H9 (cell line): ENCODE data around the gene LPO. TPM values are rescaled to one million over a fixed set of nuclear protein-coding genes. Genes with fewer than 3 reads are reported as not detected.

ENCODE experiments used
- DNase-seq: peaks from one replicate; pipeline ENCODE4 v3.0.0-alpha.2; 2017
- H2AFZ ChIP-seq: one replicate; pipeline ENCODE4 v1.6.1; 2013; ENCODE audit warnings: mild to moderate bottlenecking, low read length, control low read depth, moderate library complexity
- H2AK5ac ChIP-seq: 2 replicates; pipeline ENCODE4 v1.6.1; 2013; ENCODE audit warnings: low read length, control low read depth, mixed read lengths; ENCODE audit not compliant: insufficient read length
- H2BK120ac ChIP-seq: one replicate; pipeline ENCODE4 v1.6.1; 2013; ENCODE audit warnings: low read depth, mild to moderate bottlenecking, low read length, control low read depth, inconsistent platforms; ENCODE audit not compliant: poor library complexity, severe bottlenecking
- H2BK12ac ChIP-seq: 2 replicates; pipeline ENCODE4 v1.6.1; 2013; ENCODE audit warnings: low read length, control low read depth, mixed read lengths, low read depth; ENCODE audit not compliant: insufficient read length
- H2BK15ac ChIP-seq: 2 replicates; pipeline ENCODE4 v1.6.1; 2013; ENCODE audit warnings: low read depth, low read length, control low read depth
- H2BK20ac ChIP-seq: one replicate; pipeline ENCODE4 v1.6.1; 2013; ENCODE audit warnings: low read depth, mild to moderate bottlenecking, low read length, control low read depth, inconsistent platforms; ENCODE audit not compliant: poor library complexity, severe bottlenecking
- H2BK5ac ChIP-seq: 2 replicates; pipeline ENCODE4 v1.6.1; 2013; ENCODE audit warnings: low read length, control low read depth, mixed read lengths; ENCODE audit not compliant: insufficient read length
- H3K14ac ChIP-seq: 2 replicates; pipeline ENCODE4 v1.6.1; 2013; ENCODE audit warnings: low read length, control low read depth; ENCODE audit not compliant: insufficient read depth
- H3K18ac ChIP-seq: 2 replicates; pipeline ENCODE4 v1.6.1; 2013; ENCODE audit warnings: low read depth, mild to moderate bottlenecking, mixed read lengths, low read length, control low read depth; ENCODE audit not compliant: insufficient read length
- H3K23ac ChIP-seq: 2 replicates; pipeline ENCODE4 v1.6.1; 2013; ENCODE audit warnings: low read length, control low read depth, mixed read lengths, low read depth; ENCODE audit not compliant: insufficient read length
- H3K23me2 ChIP-seq: 2 replicates; pipeline ENCODE4 v1.6.1; 2013; ENCODE audit warnings: low read depth, mild to moderate bottlenecking, mixed read lengths, low read length, control low read depth; ENCODE audit not compliant: insufficient read length, poor library complexity, severe bottlenecking
- H3K27ac ChIP-seq: 2 replicates; pipeline ENCODE4 v1.5.1; 2013; ENCODE audit warnings: low read length, control low read depth, mixed read lengths, low read depth; ENCODE audit not compliant: insufficient read length
- H3K27me3 ChIP-seq: 2 replicates; pipeline ENCODE4 v1.6.1; 2013; ENCODE audit warnings: low read length, control low read depth, inconsistent platforms; ENCODE audit not compliant: insufficient read depth
- H3K4ac ChIP-seq: 2 replicates; pipeline ENCODE4 v1.6.1; 2013; ENCODE audit warnings: low read depth, mild to moderate bottlenecking, control low read depth, inconsistent platforms, low read length, moderate library complexity
- H3K4me1 ChIP-seq: 2 replicates; pipeline ENCODE4 v1.6.1; 2013; ENCODE audit warnings: low read length, control low read depth, inconsistent platforms; ENCODE audit not compliant: insufficient read depth
- H3K4me2 ChIP-seq: 2 replicates; pipeline ENCODE4 v1.6.1; 2013; ENCODE audit warnings: low read length, control low read depth, mixed read lengths; ENCODE audit not compliant: insufficient read length, insufficient read depth
- H3K56ac ChIP-seq: 2 replicates; pipeline ENCODE4 v1.6.1; 2013; ENCODE audit warnings: low read depth, mild to moderate bottlenecking, mixed read lengths, low read length, control low read depth; ENCODE audit not compliant: insufficient read length
- H3K79me1 ChIP-seq: 2 replicates; pipeline ENCODE4 v1.6.1; 2013; ENCODE audit warnings: low read depth, mild to moderate bottlenecking, moderate library complexity, low read length, control low read depth, inconsistent platforms; ENCODE audit not compliant: insufficient read depth, poor library complexity, severe bottlenecking
- H3K79me2 ChIP-seq: 2 replicates; pipeline ENCODE4 v1.6.1; 2013; ENCODE audit warnings: low read length, control low read depth, inconsistent platforms; ENCODE audit not compliant: insufficient read depth
- H3K9ac ChIP-seq: 2 replicates; pipeline ENCODE4 v1.6.1; 2013; ENCODE audit warnings: low read length, control low read depth, mixed read lengths; ENCODE audit not compliant: insufficient read length; ENCODE audit errors: extremely low read depth
- H3K9me3 ChIP-seq: one replicate; pipeline ENCODE4 v1.6.1; 2013; ENCODE audit warnings: low read depth, low read length, inconsistent platforms; ENCODE audit not compliant: control insufficient read depth
- H3T11ph ChIP-seq: one replicate; pipeline ENCODE4 v1.6.1; 2013; ENCODE audit warnings: mild to moderate bottlenecking, low read length, control low read depth, inconsistent platforms
- H4K20me1 ChIP-seq: one replicate; pipeline ENCODE4 v1.6.1; 2013; ENCODE audit not compliant: control insufficient read depth, insufficient read length, insufficient read depth
- H4K5ac ChIP-seq: 2 replicates; pipeline ENCODE4 v1.6.1; 2013; ENCODE audit warnings: low read depth, mild to moderate bottlenecking, mixed read lengths, low read length, control low read depth; ENCODE audit not compliant: insufficient read length
- H4K8ac ChIP-seq: replicated peaks from 2 replicates; pipeline ENCODE4 v1.6.1; 2013; ENCODE audit warnings: low read length, control low read depth, mixed read lengths, low read depth; ENCODE audit not compliant: insufficient read length
- H4K91ac ChIP-seq: 2 replicates; pipeline ENCODE4 v1.6.1; 2013; ENCODE audit warnings: low read depth, mild to moderate bottlenecking, moderate library complexity, mixed read lengths, low read length, control low read depth; ENCODE audit not compliant: insufficient read length
- H3K27ac Mint-ChIP-seq, 3 experiments: 2 replicates in 2 of 3; 3 replicates in 1 of 3; pipeline ENCODE4 v1.8.0; 2020 to 2021; ENCODE audit warnings: mixed read lengths in 3 of 3, mild to moderate bottlenecking in 1 of 3, moderate library complexity in 1 of 3
- H3K27me3 Mint-ChIP-seq: 2 replicates; pipeline ENCODE4 v1.8.0; 2021; ENCODE audit warnings: low read depth, mild to moderate bottlenecking, moderate library complexity, mixed read lengths
- H3K36me3 Mint-ChIP-seq, 3 experiments: 2 replicates in 2 of 3; 3 replicates in 1 of 3; pipeline ENCODE4 v1.8.0; 2020 to 2021; ENCODE audit warnings: low read depth in 3 of 3, mixed read lengths in 3 of 3; ENCODE audit not compliant: insufficient read depth in 1 of 3
- H3K4me1 Mint-ChIP-seq, 2 experiments: 2 replicates each; pipeline ENCODE4 v1.8.0; 2020; ENCODE audit warnings: mixed read lengths in 2 of 2
- H3K4me3 Mint-ChIP-seq, 2 experiments: 2 replicates in 1 of 2; 3 replicates in 1 of 2; pipeline ENCODE4 v1.8.0; 2020 to 2021; ENCODE audit warnings: mild to moderate bottlenecking in 2 of 2, mixed read lengths in 2 of 2, moderate library complexity in 1 of 2
- H3K9me3 Mint-ChIP-seq, 2 experiments: 2 replicates in 1 of 2; 3 replicates in 1 of 2; pipeline ENCODE4 v1.8.0; 2020; ENCODE audit warnings: mild to moderate bottlenecking in 2 of 2, mixed read lengths in 2 of 2, moderate library complexity in 1 of 2
- WGBS: extraction: QIAGEN DNeasy Blood & Tissue Kit; methylation state at CpG from one replicate; pipeline ENCODE4 v1.1.7; 2013; ENCODE audit warnings: missing lambda C conversion rate, low lambda C conversion rate, mixed read lengths; ENCODE audit not compliant: insufficient read length; ENCODE audit errors: extremely low coverage; 5-methylcytosine and 5-hydroxymethylcytosine counted together
- total RNA-seq: library from RNA; stranded (reverse); gene quantifications from 2 replicates; pipeline ENCODE4 v1.2.1, GENCODE V29; 2021
- TF ChIP-seq, protein P1 (sequence below): fragments of 200-600 bp; sonication (generic); conservative IDR thresholded peaks from 3 replicates; pipeline ENCODE4 v1.8.0; 2021; ENCODE audit warnings: antibody characterized with exemption, mild to moderate bottlenecking

The LPO gene
- total RNA-seq, 1 experiment from 2014 or later: 0.17 TPM

DNA sequence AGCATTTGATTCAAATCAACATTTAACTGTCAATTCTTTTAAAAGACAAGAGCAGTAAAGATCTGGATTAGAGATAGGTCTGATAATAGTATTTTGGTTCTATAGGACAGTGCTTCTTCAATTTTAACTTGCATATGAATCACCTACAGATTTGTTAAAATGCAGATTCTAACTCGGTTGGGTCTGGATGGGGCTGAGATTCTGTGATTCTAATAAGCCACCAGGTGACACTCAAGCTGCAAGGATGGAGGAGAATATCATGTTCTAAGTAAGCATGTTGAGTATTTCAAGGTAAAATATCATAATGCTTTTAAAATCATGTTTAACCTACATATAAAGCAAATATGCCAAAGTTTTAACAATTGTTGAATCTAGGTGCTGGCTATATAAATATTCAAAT is 74.4 kb downstream of the LPO start:
- no CpG with 5 or more reads among the region's 1 CpG for WGBS
- no peaks in the 10 kb centered on the region for H3K9me3 ChIP-seq
- Mint-ChIP-seq H3K36me3 (no peaks in the 10 kb centered on the region), H3K27ac (no peak overlapping the region; a peak in 1 of 7 replicates), H3K4me3 (no peak overlapping the region; a peak in 1 of 5 replicates), H3K27me3 (peaks cover 2% of the 10 kb centered on the region; the same call in 1 of the 2 replicates), H3K9me3 (no peaks in the 10 kb centered on the region), H3K4me1 (peaks cover 3 to 16% of the 10 kb centered on the region in 2 experiments; a peak in 3 of 4 replicates)
- H3K4ac ChIP-seq: no peak overlapping the region
- no peak overlapping the region for H2AFZ ChIP-seq
- no peak overlapping the region for H2BK120ac ChIP-seq
- no peak overlapping the region for H3K23ac ChIP-seq
- H3K23me2 ChIP-seq: no peaks in the 10 kb centered on the region
- no peak for DNase-seq
- TF ChIP-seq, protein P1, sequence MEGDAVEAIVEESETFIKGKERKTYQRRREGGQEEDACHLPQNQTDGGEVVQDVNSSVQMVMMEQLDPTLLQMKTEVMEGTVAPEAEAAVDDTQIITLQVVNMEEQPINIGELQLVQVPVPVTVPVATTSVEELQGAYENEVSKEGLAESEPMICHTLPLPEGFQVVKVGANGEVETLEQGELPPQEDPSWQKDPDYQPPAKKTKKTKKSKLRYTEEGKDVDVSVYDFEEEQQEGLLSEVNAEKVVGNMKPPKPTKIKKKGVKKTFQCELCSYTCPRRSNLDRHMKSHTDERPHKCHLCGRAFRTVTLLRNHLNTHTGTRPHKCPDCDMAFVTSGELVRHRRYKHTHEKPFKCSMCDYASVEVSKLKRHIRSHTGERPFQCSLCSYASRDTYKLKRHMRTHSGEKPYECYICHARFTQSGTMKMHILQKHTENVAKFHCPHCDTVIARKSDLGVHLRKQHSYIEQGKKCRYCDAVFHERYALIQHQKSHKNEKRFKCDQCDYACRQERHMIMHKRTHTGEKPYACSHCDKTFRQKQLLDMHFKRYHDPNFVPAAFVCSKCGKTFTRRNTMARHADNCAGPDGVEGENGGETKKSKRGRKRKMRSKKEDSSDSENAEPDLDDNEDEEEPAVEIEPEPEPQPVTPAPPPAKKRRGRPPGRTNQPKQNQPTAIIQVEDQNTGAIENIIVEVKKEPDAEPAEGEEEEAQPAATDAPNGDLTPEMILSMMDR: no peak
- H3K79me1 ChIP-seq: no peaks in the 10 kb centered on the region
- no peak overlapping the region for H4K8ac ChIP-seq
- no peaks in the 10 kb centered on the region for H3K79me2 ChIP-seq
- no peak overlapping the region for H2BK12ac ChIP-seq
- no peaks in the 10 kb centered on the region for H4K20me1 ChIP-seq
- H2BK15ac ChIP-seq: no peak overlapping the region
- H3K9ac ChIP-seq: no peak overlapping the region
- no peak overlapping the region for H3K14ac ChIP-seq
- no peak overlapping the region for H3K4me2 ChIP-seq
- no peak overlapping the region for H3K18ac ChIP-seq
- no peak overlapping the region for H2BK20ac ChIP-seq
- no peak overlapping the region for H4K5ac ChIP-seq
- H3K27me3 ChIP-seq: no peaks in the 10 kb centered on the region
- no peak overlapping the region for H2AK5ac ChIP-seq
- no peak overlapping the region for H3T11ph ChIP-seq
- no peak overlapping the region for H4K91ac ChIP-seq
- no peak overlapping the region for H3K27ac ChIP-seq
- H3K4me1 ChIP-seq: no peaks in the 10 kb centered on the region
- no peak overlapping the region for H2BK5ac ChIP-seq
- no peak overlapping the region for H3K56ac ChIP-seq
